Upper lobe of left lung (tissue), 4 donors: ENCODE results near the gene MAGI2.

Experiments used
- EP300 ChIP-seq, 4 donors: sonication (generic); formaldehyde crosslinking; IDR thresholded peaks; one replicate each; pipeline ENCODE4 v1.5.1; 2017; ENCODE audit warnings: antibody characterized with exemption in 4 of 4, control low read depth in 2 of 4
- POLR2A ChIP-seq, 4 donors: fragments of 450-650 bp; IDR thresholded peaks; one replicate each; pipeline ENCODE4 v1.5.1; 2016 to 2017; ENCODE audit warnings: antibody characterized with exemption in 4 of 4, mild to moderate bottlenecking in 2 of 4
- POLR2AphosphoS5 ChIP-seq, 2 donors: sonication (generic); formaldehyde crosslinking; IDR thresholded peaks; one replicate each; pipeline ENCODE4 v1.5.1; 2017; ENCODE audit warnings: antibody characterized with exemption in 2 of 2
- TF ChIP-seq, protein P1 (sequence below), 6 experiments: fragments of 450-650 bp in 4 of 6; fragments of 200-600 bp in 2 of 6; sonication (generic) in 2 of 6; IDR thresholded peaks; one replicate each; pipeline ENCODE4 v1.5.1; 2016 to 2019; ENCODE audit warnings: antibody characterized with exemption in 6 of 6

DNA sequence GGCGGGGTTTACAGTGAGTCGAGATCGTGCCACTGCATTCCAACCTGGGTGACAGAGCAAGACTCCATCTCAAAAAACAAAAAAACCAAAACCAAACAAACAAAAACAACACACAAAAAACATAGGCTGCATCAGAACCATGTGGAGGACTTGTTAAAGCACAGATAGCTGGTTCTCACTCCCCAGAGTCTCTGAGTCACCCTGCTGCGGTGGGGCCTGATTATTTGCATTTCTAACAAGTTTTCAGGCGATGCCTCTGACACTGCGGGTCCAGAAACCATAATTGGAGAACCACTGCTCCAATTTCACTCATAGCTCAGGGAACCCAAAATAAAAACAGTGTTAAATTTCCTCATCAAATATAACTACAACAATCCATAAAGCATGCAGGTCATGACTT lies 816.7 kb downstream of the MAGI2 start:
- TF ChIP-seq, protein P1, sequence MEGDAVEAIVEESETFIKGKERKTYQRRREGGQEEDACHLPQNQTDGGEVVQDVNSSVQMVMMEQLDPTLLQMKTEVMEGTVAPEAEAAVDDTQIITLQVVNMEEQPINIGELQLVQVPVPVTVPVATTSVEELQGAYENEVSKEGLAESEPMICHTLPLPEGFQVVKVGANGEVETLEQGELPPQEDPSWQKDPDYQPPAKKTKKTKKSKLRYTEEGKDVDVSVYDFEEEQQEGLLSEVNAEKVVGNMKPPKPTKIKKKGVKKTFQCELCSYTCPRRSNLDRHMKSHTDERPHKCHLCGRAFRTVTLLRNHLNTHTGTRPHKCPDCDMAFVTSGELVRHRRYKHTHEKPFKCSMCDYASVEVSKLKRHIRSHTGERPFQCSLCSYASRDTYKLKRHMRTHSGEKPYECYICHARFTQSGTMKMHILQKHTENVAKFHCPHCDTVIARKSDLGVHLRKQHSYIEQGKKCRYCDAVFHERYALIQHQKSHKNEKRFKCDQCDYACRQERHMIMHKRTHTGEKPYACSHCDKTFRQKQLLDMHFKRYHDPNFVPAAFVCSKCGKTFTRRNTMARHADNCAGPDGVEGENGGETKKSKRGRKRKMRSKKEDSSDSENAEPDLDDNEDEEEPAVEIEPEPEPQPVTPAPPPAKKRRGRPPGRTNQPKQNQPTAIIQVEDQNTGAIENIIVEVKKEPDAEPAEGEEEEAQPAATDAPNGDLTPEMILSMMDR (IDR thresholded peaks at IDR 0.05) = no peak
- TF ChIP-seq EP300 (IDR thresholded peaks at IDR 0.05) (no peak), POLR2AphosphoS5 (IDR thresholded peaks at IDR 0.05) (no peak), POLR2A (IDR thresholded peaks at IDR 0.05) (no peak)
